Measurements from ENCODE around the gene NKAIN2.

- TF ChIP-seq CTCF (IDR thresholded peaks at IDR 0.05) = no peak
- no peak for TF ChIP-seq ZFX (IDR thresholded peaks at IDR 0.05; ENCODE audit: borderline replicate concordance)
Observed at GRCh38 chr6:124310139-124310538, 506.5 kb downstream of the NKAIN2 start.

All from 22Rv1 (cell line).